Body of pancreas (tissue), 4 donors: ENCODE data around the gene ACP7. TPM values are rescaled to one million over a fixed set of nuclear protein-coding genes. Genes with fewer than 3 reads are reported as not detected.

Source experiments
- ATAC-seq: fragments of 150-250 bp; one replicate; pipeline ENCODE4 v1.9.1; 2016
- DNase-seq, 4 donors: peaks; one replicate each; pipeline ENCODE4 v3.0.0-alpha.2; 2019
- H3K27ac ChIP-seq, 4 donors: fragments of 200-600 bp; sonication (generic); 1 replicate in 3 of 4; 2 replicates in 1 of 4; pipeline versions ENCODE4 v1.5.1 to v1.6.1; 2016 to 2019; ENCODE audit warnings: mild to moderate bottlenecking in 1 of 4, mixed read lengths in 1 of 4, moderate library complexity in 1 of 4
- H3K27me3 ChIP-seq, 2 donors: fragments of 200-600 bp; sonication (generic); one replicate each; pipeline ENCODE4 v1.6.0; 2016; ENCODE audit warnings: mild to moderate bottlenecking in 1 of 2
- H3K36me3 ChIP-seq, 2 donors: fragments of 200-600 bp; sonication (generic); replicated peaks in 1 of 2; 2 replicates each; pipeline ENCODE4 v1.5.1; 2016; ENCODE audit warnings: low read depth in 2 of 2; ENCODE audit not compliant: insufficient read depth in 1 of 2
- H3K4me1 ChIP-seq: fragments of 200-600 bp; sonication (generic); one replicate; pipeline ENCODE4 v1.6.0; 2016
- H3K4me3 ChIP-seq, 2 donors: fragments of 200-600 bp; sonication (generic); 1 replicate in 1 of 2; 2 replicates in 1 of 2; pipeline ENCODE4 v1.5.1; 2016 to 2019
- H3K9me3 ChIP-seq, 3 donors: fragments of 200-600 bp; sonication (generic); 1 replicate in 2 of 3; 2 replicates in 1 of 3; pipeline ENCODE4 v1.5.1; 2016
- POLR2A ChIP-seq, 3 donors: fragments of 450-650 bp; IDR thresholded peaks; one replicate each; pipeline ENCODE4 v1.6.1; 2016; ENCODE audit warnings: antibody characterized with exemption in 3 of 3, mild to moderate bottlenecking in 2 of 3
- WGBS, 2 donors: methylation state at CpG; one replicate each; pipeline ENCODE4 v1.1.5; 2017; 5-methylcytosine and 5-hydroxymethylcytosine counted together
- intact Hi-C: fragments of 100-400 bp; cut with DNase I; formaldehyde crosslinking; loops from one replicate; pipeline ENCODE4 v1.15.1; 2023
- total RNA-seq, 2 donors: library from RNA; depleted of rRNA; stranded (reverse); fragments of >200 nt; gene quantifications; one replicate each; pipeline ENCODE4 v1.1.0, GENCODE V29; 2016
- TF ChIP-seq, protein P1 (sequence below), 7 experiments: fragments of 450-650 bp in 4 of 7; fragments of 200-600 bp in 3 of 7; sonication (generic) in 3 of 7; IDR thresholded peaks; one replicate each; pipeline ENCODE4 v1.5.1; 2016 to 2019; ENCODE audit warnings: antibody characterized with exemption in 7 of 7

ACP7 gene
- total RNA-seq, 2 donors from 2014 or later, result not detected

DNA sequence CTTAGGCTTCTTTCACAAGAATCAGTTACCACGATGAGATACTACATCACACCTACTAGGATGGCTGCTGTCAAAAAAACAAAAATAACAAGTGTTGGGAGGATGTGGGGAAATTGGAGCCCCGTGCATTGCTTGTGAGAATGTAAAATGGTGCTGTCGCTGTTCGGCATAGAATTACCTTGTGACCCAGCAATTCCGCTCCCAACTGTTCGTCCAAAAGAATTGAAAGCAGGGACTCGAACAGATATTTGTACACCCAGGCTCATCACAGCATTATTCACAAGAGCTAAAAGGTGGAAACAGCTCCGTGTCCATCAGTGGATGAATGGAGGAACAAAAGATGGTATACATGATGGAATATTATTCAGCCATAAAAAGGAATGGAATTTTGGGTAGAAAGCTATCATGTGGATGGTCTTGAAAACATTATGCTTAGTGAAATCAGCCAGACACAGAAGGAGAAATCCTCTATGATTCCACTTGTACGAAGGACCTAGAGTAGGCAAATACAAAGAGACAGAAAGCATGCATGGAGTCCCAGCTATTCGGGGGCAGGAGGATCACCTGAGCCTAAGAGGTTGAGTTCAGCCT lies 64.9 kb downstream of the ACP7 start:
- ATAC-seq (no peak), DNase-seq (no peak)
- Histone ChIP-seq H3K4me1 (peaks cover 38% of the 10 kb centered on the region), H3K36me3 (no peaks in the 10 kb centered on the region), H3K27me3 (no peaks in the 10 kb centered on the region), H3K9me3 (no peaks in the 10 kb centered on the region), H3K4me3 (no peak overlapping the region), H3K27ac (peak overlapping the region in 1 of 4 donors; percentile 15)
- no peak for TF ChIP-seq POLR2A (IDR thresholded peaks at IDR 0.05)
- TF ChIP-seq, protein P1, sequence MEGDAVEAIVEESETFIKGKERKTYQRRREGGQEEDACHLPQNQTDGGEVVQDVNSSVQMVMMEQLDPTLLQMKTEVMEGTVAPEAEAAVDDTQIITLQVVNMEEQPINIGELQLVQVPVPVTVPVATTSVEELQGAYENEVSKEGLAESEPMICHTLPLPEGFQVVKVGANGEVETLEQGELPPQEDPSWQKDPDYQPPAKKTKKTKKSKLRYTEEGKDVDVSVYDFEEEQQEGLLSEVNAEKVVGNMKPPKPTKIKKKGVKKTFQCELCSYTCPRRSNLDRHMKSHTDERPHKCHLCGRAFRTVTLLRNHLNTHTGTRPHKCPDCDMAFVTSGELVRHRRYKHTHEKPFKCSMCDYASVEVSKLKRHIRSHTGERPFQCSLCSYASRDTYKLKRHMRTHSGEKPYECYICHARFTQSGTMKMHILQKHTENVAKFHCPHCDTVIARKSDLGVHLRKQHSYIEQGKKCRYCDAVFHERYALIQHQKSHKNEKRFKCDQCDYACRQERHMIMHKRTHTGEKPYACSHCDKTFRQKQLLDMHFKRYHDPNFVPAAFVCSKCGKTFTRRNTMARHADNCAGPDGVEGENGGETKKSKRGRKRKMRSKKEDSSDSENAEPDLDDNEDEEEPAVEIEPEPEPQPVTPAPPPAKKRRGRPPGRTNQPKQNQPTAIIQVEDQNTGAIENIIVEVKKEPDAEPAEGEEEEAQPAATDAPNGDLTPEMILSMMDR (IDR thresholded peaks at IDR 0.05), result no peak
- intact Hi-C loops, result no loop called here
- 93 to 96% methylated on average over 10 of the region's 10 CpGs for WGBS, 2 donors

DNA sequence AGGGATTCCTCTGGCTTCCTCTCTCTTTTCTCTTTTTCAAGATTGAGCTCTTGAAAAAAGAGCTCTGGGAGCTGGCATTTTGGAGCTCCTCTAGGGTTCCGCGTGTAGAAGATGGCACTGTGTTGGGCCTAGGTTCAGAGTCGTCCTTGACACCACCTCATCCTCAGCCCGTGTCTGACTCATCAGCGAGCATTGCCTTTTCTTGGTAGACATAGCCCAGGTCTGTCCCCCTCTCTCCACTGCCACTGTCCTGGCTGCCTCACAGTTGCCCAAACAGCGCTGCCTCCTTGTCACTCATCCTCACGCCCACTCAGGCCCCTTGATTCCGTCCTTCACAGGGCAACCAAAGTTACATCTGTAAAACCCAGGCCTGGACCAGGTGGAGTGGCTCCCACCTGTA lies 66.1 kb downstream of the ACP7 start:
- WGBS, 2 donors, result 81 to 90% methylated on average over 8 of the region's 8 CpGs
- H3K9me3 ChIP-seq, result no peaks in the 10 kb centered on the region
- DNase-seq, result no peak
- ATAC-seq, result no peak
- no peaks in the 10 kb centered on the region for H3K27me3 ChIP-seq
- H3K4me1 ChIP-seq, result peaks cover 38% of the 10 kb centered on the region
- TF ChIP-seq POLR2A (IDR thresholded peaks at IDR 0.05), result no peak
- TF ChIP-seq, protein P1 (IDR thresholded peaks at IDR 0.05), result no peak
- intact Hi-C loops, result no loop called here
- H3K36me3 ChIP-seq, result no peaks in the 10 kb centered on the region
- H3K4me3 ChIP-seq, result no peak overlapping the region
- no peak overlapping the region for H3K27ac ChIP-seq

DNA sequence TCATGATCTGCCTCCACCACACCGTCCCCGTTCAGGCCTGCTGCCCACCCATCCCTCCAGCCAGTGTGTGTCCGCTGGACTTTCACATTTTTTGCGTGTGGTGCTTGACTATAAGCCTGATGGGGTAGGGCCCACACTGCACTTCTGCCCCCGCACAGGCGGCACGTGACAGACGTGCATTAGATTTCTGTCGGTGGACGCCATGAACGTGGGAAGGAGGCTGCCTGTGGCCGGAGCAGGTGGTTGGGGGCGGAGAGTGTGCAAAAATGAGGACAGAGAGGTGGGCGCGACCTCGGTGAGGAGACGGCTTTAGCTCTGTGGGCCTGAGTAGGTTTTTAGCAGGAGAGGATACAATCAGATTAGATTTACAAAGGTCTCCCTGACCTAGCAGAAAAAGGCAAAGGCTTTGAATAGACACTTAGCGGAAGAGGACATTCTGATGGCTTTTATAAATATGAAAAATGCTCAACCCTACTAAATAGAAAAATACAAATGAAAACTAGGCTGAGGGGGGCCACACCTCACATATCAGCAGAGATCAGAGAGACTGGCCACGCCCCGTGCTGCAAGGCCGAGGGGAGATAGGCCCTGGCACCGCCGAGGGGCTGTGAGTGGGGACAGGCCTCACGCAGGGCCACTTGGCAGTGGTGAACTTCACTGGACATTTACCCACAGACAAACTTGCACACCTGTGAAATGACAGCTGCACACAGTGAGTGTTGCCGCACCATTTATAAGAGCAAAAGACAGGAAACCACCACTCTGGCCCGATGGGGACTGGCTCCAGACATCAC lies 66.8 kb downstream of the ACP7 start:
- Histone ChIP-seq H3K36me3 (no peaks in the 10 kb centered on the region), H3K4me3 (no peak overlapping the region), H3K27ac (no peak overlapping the region), H3K9me3 (no peaks in the 10 kb centered on the region), H3K27me3 (no peaks in the 10 kb centered on the region), H3K4me1 (peaks cover 38% of the 10 kb centered on the region)
- 68 to 72% methylated on average over 26 of the region's 26 CpGs for WGBS, 2 donors
- TF ChIP-seq, protein P1 (IDR thresholded peaks at IDR 0.05), result no peak
- no peak for TF ChIP-seq POLR2A (IDR thresholded peaks at IDR 0.05)
- no peak for ATAC-seq
- DNase-seq, result no peak
- intact Hi-C loops, result no loop called here

DNA sequence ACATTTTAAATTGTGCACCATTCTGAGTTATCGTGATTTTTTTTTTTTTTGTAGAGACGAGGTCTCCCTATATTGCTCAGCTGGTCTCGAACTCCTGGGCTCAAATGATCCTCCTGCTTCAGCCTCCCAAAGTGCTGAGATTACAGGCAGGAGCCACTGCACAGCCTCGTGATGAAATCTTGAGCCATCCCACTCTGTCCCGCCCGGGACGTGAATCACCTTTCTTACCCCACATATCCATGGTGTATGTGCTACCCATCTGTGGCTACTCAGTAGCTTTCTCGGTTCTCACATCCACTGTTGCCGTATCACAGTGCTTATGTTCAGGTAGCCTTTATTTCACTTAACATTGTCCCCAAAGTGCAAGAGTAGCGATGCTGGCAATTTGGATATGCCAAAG lies 67.9 kb downstream of the ACP7 start:
- Histone ChIP-seq H3K4me3 (no peak overlapping the region), H3K27ac (no peak overlapping the region), H3K4me1 (peaks cover 38% of the 10 kb centered on the region), H3K36me3 (no peaks in the 10 kb centered on the region), H3K9me3 (no peaks in the 10 kb centered on the region), H3K27me3 (no peaks in the 10 kb centered on the region)
- WGBS, 2 donors, result 88 to 95% methylated on average over 10 of the region's 10 CpGs
- DNase-seq (no peak), ATAC-seq (no peak)
- TF ChIP-seq POLR2A (IDR thresholded peaks at IDR 0.05), result no peak
- TF ChIP-seq, protein P1 (IDR thresholded peaks at IDR 0.05), result no peak
- intact Hi-C loops, result no loop called here
